NCI-H524 treated with DMSO at 0.1 percent for 48 hours (cell line): ENCODE data around the gene SEPTIN12.
"Not testable (repeated sequence)": the region's sequence is repeated elsewhere in the genome, so short reads cannot be mapped to it uniquely, and the experiment has no call there.

Experiments
- DNase-seq: peaks from one replicate; lab custom pipeline; 2025; lab: John Stamatoyannopoulos, UW

The SEPTIN12 gene

GRCh38 chr16:4752351-4753100 lies 35.6 kb downstream of the SEPTIN12 start:
- DNase-seq = no peak

GRCh38 chr16:4750896-4751295 lies 37.2 kb downstream of the SEPTIN12 start:
- DNase-seq = no peak

GRCh38 chr16:4749700-4750257 lies 38.4 kb downstream of the SEPTIN12 start:
- no peak for DNase-seq

- DNase-seq = no peak
These were observed 39.3 kb downstream of the SEPTIN12 start for GRCh38 chr16:4748682-4749411.

- no peak for DNase-seq
These were observed 40.1 kb downstream of the SEPTIN12 start for GRCh38 chr16:4747906-4748681.

GRCh38 chr16:4746991-4747574 lies 41.1 kb downstream of the SEPTIN12 start:
- DNase-seq = no peak

- no peak for DNase-seq
These were observed 41.9 kb downstream of the SEPTIN12 start for GRCh38 chr16:4746215-4746614.

GRCh38 chr16:4745274-4745569 lies 42.9 kb downstream of the SEPTIN12 start:
- DNase-seq = no peak

GRCh38 chr16:4744555-4745273 lies 43.4 kb downstream of the SEPTIN12 start:
- DNase-seq = no peak

- DNase-seq = no peak
These were observed 44.8 kb downstream of the SEPTIN12 start for GRCh38 chr16:4743226-4743878.

GRCh38 chr16:4738370-4738769 lies 49.8 kb downstream of the SEPTIN12 start:
- not testable (repeated sequence) for DNase-seq

- no peak for DNase-seq
These were observed 50.6 kb downstream of the SEPTIN12 start for GRCh38 chr16:4737545-4737944.

- no peak for DNase-seq
These were observed 51.6 kb downstream of the SEPTIN12 start for GRCh38 chr16:4736546-4736945.

- no peak for DNase-seq
These were observed 53.2 kb downstream of the SEPTIN12 start for GRCh38 chr16:4734730-4735535.

GRCh38 chr16:4734063-4734729 lies 53.9 kb downstream of the SEPTIN12 start, which contains the start of the genes ANKS3 and DNAAF8:
Gene ANKS3, minus strand, starts transcription at chr16:4734271. Its CDS starts 4,122 bp downstream, at chr16:4730149.
Gene DNAAF8, plus strand, starts transcription at chr16:4734537. Its CDS starts 1,978 bp downstream, at chr16:4736515.
- DNase-seq = peak; percentile 86

- no peak for DNase-seq
These were observed 54.4 kb downstream of the SEPTIN12 start for GRCh38 chr16:4733747-4734062.

- no peak for DNase-seq
These were observed 54.9 kb downstream of the SEPTIN12 start for GRCh38 chr16:4733211-4733742.

- no peak for DNase-seq
These were observed 58.3 kb downstream of the SEPTIN12 start for GRCh38 chr16:4729876-4730275.

GRCh38 chr16:4728676-4729075 lies 59.5 kb downstream of the SEPTIN12 start:
- no peak for DNase-seq
